Neural cell (in vitro differentiated cells): Measurements from ENCODE around the gene EGFL7. TPM values are rescaled to one million over a fixed set of nuclear protein-coding genes. Genes with fewer than 3 reads are reported as not detected.

Experiments
- H2AFZ ChIP-seq: fragments of 200-600, 300-800 bp; sonication (generic), shearing (Covaris generic); 2 replicates; pipeline ENCODE4 v1.6.0; 2014; ENCODE audit warnings: low read depth, mild to moderate bottlenecking, antibody characterized with exemption, low read length, moderate library complexity
- H3F3A ChIP-seq: fragments of 200-600 bp; shearing (Covaris generic); 2 replicates; pipeline ENCODE4 v1.6.1; 2016; ENCODE audit warnings: mild to moderate bottlenecking, moderate library complexity, mixed read lengths, antibody characterized with exemption, low read length; ENCODE audit not compliant: insufficient read depth, poor library complexity, severe bottlenecking
- H3K27ac ChIP-seq: fragments of 200-600, 300-800 bp; sonication (generic), shearing (Covaris generic); 2 replicates; pipeline ENCODE4 v1.5.1; 2014; ENCODE audit warnings: mild to moderate bottlenecking, low read length, moderate library complexity
- H3K27me3 ChIP-seq: fragments of 300-800, 200-600 bp; sonication (generic), shearing (Covaris generic); 2 replicates; pipeline ENCODE4 v1.6.0; 2014; ENCODE audit warnings: mild to moderate bottlenecking, low read depth, low read length, moderate library complexity; ENCODE audit not compliant: insufficient read depth
- H3K36me3 ChIP-seq: fragments of 300-800, 200-600 bp; sonication (generic), shearing (Covaris generic); 2 replicates; pipeline ENCODE4 v1.5.1; 2014; ENCODE audit warnings: mild to moderate bottlenecking, antibody characterized with exemption, low read length, moderate library complexity; ENCODE audit not compliant: insufficient read depth
- H3K4me2 ChIP-seq: fragments of 300-800, 200-600 bp; sonication (generic), shearing (Covaris generic); 2 replicates; pipeline ENCODE4 v1.6.0; 2014; ENCODE audit warnings: mild to moderate bottlenecking, low read length
- H3K4me3 ChIP-seq: fragments of 300-800, 200-600 bp; sonication (generic), shearing (Covaris generic); 2 replicates; pipeline ENCODE4 v1.5.1; 2014; ENCODE audit warnings: mild to moderate bottlenecking, low read length, moderate library complexity
- H3K79me2 ChIP-seq: fragments of 200-600 bp; shearing (Covaris generic); replicated peaks from 2 replicates; pipeline ENCODE4 v1.6.0; 2014; ENCODE audit warnings: mild to moderate bottlenecking, low read length, moderate library complexity; ENCODE audit not compliant: insufficient read depth
- H3K9ac ChIP-seq: fragments of 300-800, 200-600 bp; sonication (generic), shearing (Covaris generic); 2 replicates; pipeline ENCODE4 v1.6.1; 2016; ENCODE audit warnings: mild to moderate bottlenecking, low read length, mixed read lengths
- H3K9me2 ChIP-seq: fragments of 200-600 bp; shearing (Covaris generic); 2 replicates; pipeline ENCODE4 v1.6.1; 2016; ENCODE audit warnings: mild to moderate bottlenecking, low read length, mixed read lengths; ENCODE audit not compliant: insufficient read depth
- H3K9me3 ChIP-seq: fragments of 200-600, 300-800 bp; sonication (generic), shearing (Covaris generic); 2 replicates; pipeline ENCODE4 v1.6.1; 2016; ENCODE audit warnings: mild to moderate bottlenecking, mixed run types, low read length, moderate library complexity, mixed read lengths
- H4K20me1 ChIP-seq: fragments of 200-600 bp; shearing (Covaris generic); 2 replicates; pipeline ENCODE4 v1.6.1; 2016; ENCODE audit warnings: mild to moderate bottlenecking, mixed run types; ENCODE audit not compliant: insufficient read depth
- EP300 ChIP-seq: fragments of 450-650 bp; conservative IDR thresholded peaks from 2 replicates; pipeline ENCODE4 v1.6.1; 2014; ENCODE audit warnings: antibody characterized with exemption, mild to moderate bottlenecking, moderate library complexity; ENCODE audit not compliant: poor library complexity, severe bottlenecking
- EZH2 ChIP-seq: fragments of 200-600, 300-800 bp; shearing (Covaris generic), sonication (generic); IDR thresholded peaks from 2 replicates; pipeline ENCODE4 v1.6.1; 2014; ENCODE audit warnings: antibody characterized with exemption, low read length, borderline replicate concordance, mild to moderate bottlenecking; ENCODE audit not compliant: insufficient read depth, poor library complexity, severe bottlenecking
- MXI1 ChIP-seq: fragments of 450-650 bp; conservative IDR thresholded peaks from 2 replicates; pipeline ENCODE4 v1.6.1; 2014; ENCODE audit warnings: antibody characterized with exemption, mild to moderate bottlenecking; ENCODE audit not compliant: poor library complexity, severe bottlenecking
- POLR2AphosphoS5 ChIP-seq: IDR thresholded peaks from 2 replicates; pipeline ENCODE4 v1.6.1; 2012
- RAD21 ChIP-seq: fragments of 450-650 bp; conservative IDR thresholded peaks from 2 replicates; pipeline ENCODE4 v1.6.1; 2014; ENCODE audit warnings: antibody characterized with exemption, mild to moderate bottlenecking, moderate library complexity
- SMC3 ChIP-seq: fragments of 450-650 bp; conservative IDR thresholded peaks from 2 replicates; pipeline ENCODE4 v1.6.1; 2014; ENCODE audit warnings: antibody characterized with exemption, mild to moderate bottlenecking, moderate library complexity; ENCODE audit not compliant: poor library complexity
- TAF1 ChIP-seq: IDR thresholded peaks from 2 replicates; pipeline ENCODE4 v1.6.1; 2012; ENCODE audit warnings: low read depth
- polyA plus RNA-seq: library from polyadenylated mRNA; depleted of rRNA; stranded (reverse); fragments of >200 nt; gene quantifications from 2 replicates; pipeline ENCODE4 v1.2.3, GENCODE V29; 2014
- TF ChIP-seq, protein P1 (sequence below): IDR thresholded peaks from 2 replicates; pipeline ENCODE4 v1.6.1; 2012; ENCODE audit warnings: borderline replicate concordance
- TF ChIP-seq, protein P2 (sequence below): fragments of 450-650 bp; IDR thresholded peaks from 2 replicates; pipeline ENCODE4 v1.5.1; 2014; ENCODE audit warnings: antibody characterized with exemption, mild to moderate bottlenecking, moderate library complexity; ENCODE audit not compliant: poor library complexity, severe bottlenecking

The EGFL7 gene
- polyA plus RNA-seq, 1 donor from 2014 or later, result 12.5 TPM

- no peak overlapping the region for H3K27ac ChIP-seq
- H3K4me2 ChIP-seq, result no peak overlapping the region
- TF ChIP-seq, protein P1, sequence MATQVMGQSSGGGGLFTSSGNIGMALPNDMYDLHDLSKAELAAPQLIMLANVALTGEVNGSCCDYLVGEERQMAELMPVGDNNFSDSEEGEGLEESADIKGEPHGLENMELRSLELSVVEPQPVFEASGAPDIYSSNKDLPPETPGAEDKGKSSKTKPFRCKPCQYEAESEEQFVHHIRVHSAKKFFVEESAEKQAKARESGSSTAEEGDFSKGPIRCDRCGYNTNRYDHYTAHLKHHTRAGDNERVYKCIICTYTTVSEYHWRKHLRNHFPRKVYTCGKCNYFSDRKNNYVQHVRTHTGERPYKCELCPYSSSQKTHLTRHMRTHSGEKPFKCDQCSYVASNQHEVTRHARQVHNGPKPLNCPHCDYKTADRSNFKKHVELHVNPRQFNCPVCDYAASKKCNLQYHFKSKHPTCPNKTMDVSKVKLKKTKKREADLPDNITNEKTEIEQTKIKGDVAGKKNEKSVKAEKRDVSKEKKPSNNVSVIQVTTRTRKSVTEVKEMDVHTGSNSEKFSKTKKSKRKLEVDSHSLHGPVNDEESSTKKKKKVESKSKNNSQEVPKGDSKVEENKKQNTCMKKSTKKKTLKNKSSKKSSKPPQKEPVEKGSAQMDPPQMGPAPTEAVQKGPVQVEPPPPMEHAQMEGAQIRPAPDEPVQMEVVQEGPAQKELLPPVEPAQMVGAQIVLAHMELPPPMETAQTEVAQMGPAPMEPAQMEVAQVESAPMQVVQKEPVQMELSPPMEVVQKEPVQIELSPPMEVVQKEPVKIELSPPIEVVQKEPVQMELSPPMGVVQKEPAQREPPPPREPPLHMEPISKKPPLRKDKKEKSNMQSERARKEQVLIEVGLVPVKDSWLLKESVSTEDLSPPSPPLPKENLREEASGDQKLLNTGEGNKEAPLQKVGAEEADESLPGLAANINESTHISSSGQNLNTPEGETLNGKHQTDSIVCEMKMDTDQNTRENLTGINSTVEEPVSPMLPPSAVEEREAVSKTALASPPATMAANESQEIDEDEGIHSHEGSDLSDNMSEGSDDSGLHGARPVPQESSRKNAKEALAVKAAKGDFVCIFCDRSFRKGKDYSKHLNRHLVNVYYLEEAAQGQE, result no peak
- TF ChIP-seq, protein P2, sequence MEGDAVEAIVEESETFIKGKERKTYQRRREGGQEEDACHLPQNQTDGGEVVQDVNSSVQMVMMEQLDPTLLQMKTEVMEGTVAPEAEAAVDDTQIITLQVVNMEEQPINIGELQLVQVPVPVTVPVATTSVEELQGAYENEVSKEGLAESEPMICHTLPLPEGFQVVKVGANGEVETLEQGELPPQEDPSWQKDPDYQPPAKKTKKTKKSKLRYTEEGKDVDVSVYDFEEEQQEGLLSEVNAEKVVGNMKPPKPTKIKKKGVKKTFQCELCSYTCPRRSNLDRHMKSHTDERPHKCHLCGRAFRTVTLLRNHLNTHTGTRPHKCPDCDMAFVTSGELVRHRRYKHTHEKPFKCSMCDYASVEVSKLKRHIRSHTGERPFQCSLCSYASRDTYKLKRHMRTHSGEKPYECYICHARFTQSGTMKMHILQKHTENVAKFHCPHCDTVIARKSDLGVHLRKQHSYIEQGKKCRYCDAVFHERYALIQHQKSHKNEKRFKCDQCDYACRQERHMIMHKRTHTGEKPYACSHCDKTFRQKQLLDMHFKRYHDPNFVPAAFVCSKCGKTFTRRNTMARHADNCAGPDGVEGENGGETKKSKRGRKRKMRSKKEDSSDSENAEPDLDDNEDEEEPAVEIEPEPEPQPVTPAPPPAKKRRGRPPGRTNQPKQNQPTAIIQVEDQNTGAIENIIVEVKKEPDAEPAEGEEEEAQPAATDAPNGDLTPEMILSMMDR, result peak; percentile 68
- TF ChIP-seq SMC3 (peak; percentile 71), TAF1 (no peak), EP300 (no peak), EZH2 (no peak), RAD21 (peak; percentile 75), MXI1 (no peak), POLR2AphosphoS5 (no peak)
- peak overlapping the region; percentile 20 for H3K9ac ChIP-seq
- H2AFZ ChIP-seq, result no peak overlapping the region
- no peaks in the 10 kb centered on the region for H3K36me3 ChIP-seq
- H3K27me3 ChIP-seq, result no peaks in the 10 kb centered on the region
- H3K9me3 ChIP-seq, result no peaks in the 10 kb centered on the region
- no peaks in the 10 kb centered on the region for H3F3A ChIP-seq
- H4K20me1 ChIP-seq, result no peaks in the 10 kb centered on the region
- no peaks in the 10 kb centered on the region for H3K79me2 ChIP-seq
- H3K9me2 ChIP-seq, result no peaks in the 10 kb centered on the region
- no peak overlapping the region for H3K4me3 ChIP-seq
These were observed 32.6 kb upstream of the EGFL7 start for GRCh38 chr9:136629879-136630661.

- no peaks in the 10 kb centered on the region for H3K9me3 ChIP-seq
- no peak overlapping the region for H3K4me3 ChIP-seq
- no peaks in the 10 kb centered on the region for H3K9me2 ChIP-seq
- no peak overlapping the region for H2AFZ ChIP-seq
- no peaks in the 10 kb centered on the region for H3F3A ChIP-seq
- H3K27ac ChIP-seq, result no peak overlapping the region
- no peaks in the 10 kb centered on the region for H3K79me2 ChIP-seq
- H3K36me3 ChIP-seq, result no peaks in the 10 kb centered on the region
- no peaks in the 10 kb centered on the region for H3K27me3 ChIP-seq
- H3K9ac ChIP-seq, result no peak overlapping the region
- TF ChIP-seq RAD21 (no peak), TAF1 (no peak)
- H3K4me2 ChIP-seq, result no peak overlapping the region
- no peaks in the 10 kb centered on the region for H4K20me1 ChIP-seq
These were observed 32.1 kb upstream of the EGFL7 start for GRCh38 chr9:136630662-136630992.
